Measurements from ENCODE around the gene KRT13. TPM values are rescaled to one million over a fixed set of nuclear protein-coding genes. Genes with fewer than 3 reads are reported as not detected.
A peak's percentile ranks its signal among the peaks of the same experiment; 100 is the strongest.

KRT13 gene
- total and polyA plus RNA-seq, 2 donors = 75.9 to 81.7 TPM

DNA sequence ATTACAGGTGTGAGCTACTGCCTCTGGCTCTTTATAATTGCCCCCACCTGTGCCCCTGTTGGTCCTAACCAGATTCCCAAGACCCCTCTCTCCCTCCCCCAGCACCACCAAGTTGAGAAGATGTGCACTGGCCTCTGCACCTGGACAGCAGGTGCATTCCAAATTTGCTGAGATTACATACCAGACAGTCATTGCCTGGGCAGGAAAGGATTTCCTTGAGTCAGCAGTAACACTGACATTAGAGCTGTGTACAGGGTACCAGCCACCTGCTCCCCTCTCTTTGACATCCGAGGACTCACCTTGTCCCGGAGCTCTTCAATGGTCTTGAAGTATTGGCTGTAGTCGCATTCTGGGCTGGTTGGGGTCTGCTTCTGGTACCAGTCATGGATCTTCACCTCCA is 12.6 kb upstream of the KRT13 start:
- WGBS = 91% methylated on average over 3 of the region's 3 CpGs
- DNase-seq (ENCODE audit: low read depth in 6 of 9, low spot score in 9 of 9) = no peak
- Histone ChIP-seq H3K4me3 (ENCODE audit: low read length in 2 of 2) (peak overlapping the region; percentile 4 to 12), H3K4me1 (ENCODE audit: control insufficient read depth in 2 of 2, insufficient read depth in 2 of 2, low read length in 2 of 2) (peaks cover 0 to 4% of the 10 kb centered on the region in 2 donors), H3K36me3 (ENCODE audit: control insufficient read depth in 2 of 2, insufficient read depth in 2 of 2, low read length in 1 of 2) (no peaks in the 10 kb centered on the region), H3K9me3 (ENCODE audit: control insufficient read depth in 2 of 2, insufficient read depth in 1 of 2, low read length in 1 of 2) (no peaks in the 10 kb centered on the region), H3K27me3 (ENCODE audit: control insufficient read depth in 2 of 2, insufficient read depth in 1 of 2, low read length in 1 of 2) (peaks cover 0 to 10% of the 10 kb centered on the region in 2 donors), H3K27ac (ENCODE audit: low read depth in 1 of 2, low read length in 1 of 2) (no peak overlapping the region)

DNA sequence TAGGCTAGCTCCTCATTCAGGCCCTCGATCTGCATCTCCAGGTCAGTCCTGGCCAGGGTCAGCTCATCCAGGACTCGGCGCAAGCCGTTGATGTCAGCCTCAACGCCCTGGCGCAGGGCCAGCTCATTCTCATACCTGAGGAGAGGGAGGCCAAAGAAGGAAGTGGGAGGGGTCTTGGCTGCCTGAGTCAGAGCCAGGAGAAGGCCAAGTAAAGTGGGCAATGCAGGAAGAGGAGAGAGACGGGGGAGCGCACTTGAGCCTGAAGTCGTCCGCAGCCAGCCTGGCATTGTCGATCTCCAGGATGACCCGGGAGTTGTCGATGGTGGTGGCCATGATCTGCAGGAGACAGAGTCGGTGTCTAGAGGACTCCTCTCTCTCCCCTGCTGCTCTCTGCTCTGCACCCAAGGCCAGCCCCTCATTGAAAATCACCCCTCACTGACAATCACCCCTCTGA is 11.4 kb upstream of the KRT13 start:
- peaks cover 0 to 6% of the 10 kb centered on the region in 2 donors for H3K27me3 ChIP-seq (ENCODE audit: control insufficient read depth in 2 of 2, insufficient read depth in 1 of 2, low read length in 1 of 2)
- peak overlapping the region in 1 of 2 donors; percentile 40 for H3K27ac ChIP-seq (ENCODE audit: low read depth in 1 of 2, low read length in 1 of 2)
- H3K9me3 ChIP-seq (ENCODE audit: control insufficient read depth in 2 of 2, insufficient read depth in 1 of 2, low read length in 1 of 2) = no peaks in the 10 kb centered on the region
- WGBS = 94% methylated on average over 14 of the region's 14 CpGs
- no peaks in the 10 kb centered on the region for H3K36me3 ChIP-seq (ENCODE audit: control insufficient read depth in 2 of 2, insufficient read depth in 2 of 2, low read length in 1 of 2)
- peaks cover 0 to 4% of the 10 kb centered on the region in 2 donors for H3K4me1 ChIP-seq (ENCODE audit: control insufficient read depth in 2 of 2, insufficient read depth in 2 of 2, low read length in 2 of 2)
- no peak for DNase-seq (ENCODE audit: low read depth in 6 of 9, low spot score in 9 of 9)
- H3K4me3 ChIP-seq (ENCODE audit: low read length in 2 of 2) = peak overlapping the region in 1 of 2 donors; percentile 11

DNA sequence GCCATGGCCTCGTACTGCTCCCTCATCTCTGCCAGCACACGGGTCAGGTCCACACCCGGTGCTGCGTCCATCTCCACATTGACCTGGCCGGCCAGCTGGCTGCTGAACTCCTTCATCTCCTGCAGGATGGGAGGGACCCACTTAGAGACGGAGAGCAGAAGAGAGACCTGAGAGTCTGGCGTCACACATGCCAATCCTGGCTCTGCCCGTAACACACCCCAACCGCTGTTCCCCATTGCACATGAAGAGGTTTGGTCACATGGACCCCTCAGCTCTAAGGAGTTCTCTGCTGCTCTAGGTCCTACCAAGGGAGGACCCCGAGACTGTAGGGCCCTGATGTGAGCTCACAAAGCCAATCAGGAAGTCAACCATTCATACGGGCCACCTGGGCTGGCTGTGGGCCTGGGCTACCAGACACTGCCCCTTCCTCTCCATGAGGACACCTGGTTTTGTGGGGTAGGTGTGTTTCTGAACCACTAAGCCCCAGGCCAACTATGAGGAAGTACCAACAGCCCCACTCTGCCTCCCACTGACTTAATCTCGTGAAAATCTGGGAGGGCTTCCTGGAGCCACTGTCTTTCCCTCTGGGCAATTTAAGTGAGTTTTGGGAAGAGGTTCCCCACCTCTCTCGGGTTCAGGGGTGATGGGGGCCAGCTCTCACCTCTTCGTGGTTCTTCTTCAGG is 10.9 kb upstream of the KRT13 start:
- Histone ChIP-seq H3K36me3 (ENCODE audit: control insufficient read depth in 2 of 2, insufficient read depth in 2 of 2, low read length in 1 of 2) (no peaks in the 10 kb centered on the region), H3K27ac (ENCODE audit: low read depth in 1 of 2, low read length in 1 of 2) (peak overlapping the region in 1 of 2 donors; percentile 52), H3K27me3 (ENCODE audit: control insufficient read depth in 2 of 2, insufficient read depth in 1 of 2, low read length in 1 of 2) (peaks cover 0 to 4% of the 10 kb centered on the region in 2 donors), H3K9me3 (ENCODE audit: control insufficient read depth in 2 of 2, insufficient read depth in 1 of 2, low read length in 1 of 2) (no peaks in the 10 kb centered on the region), H3K4me3 (ENCODE audit: low read length in 2 of 2) (peak overlapping the region in 1 of 2 donors; percentile 11), H3K4me1 (ENCODE audit: control insufficient read depth in 2 of 2, insufficient read depth in 2 of 2, low read length in 2 of 2) (peaks cover 0 to 4% of the 10 kb centered on the region in 2 donors)
- 89% methylated on average over 14 of the region's 14 CpGs for WGBS
- DNase-seq (ENCODE audit: low read depth in 6 of 9, low spot score in 9 of 9) = no peak

DNA sequence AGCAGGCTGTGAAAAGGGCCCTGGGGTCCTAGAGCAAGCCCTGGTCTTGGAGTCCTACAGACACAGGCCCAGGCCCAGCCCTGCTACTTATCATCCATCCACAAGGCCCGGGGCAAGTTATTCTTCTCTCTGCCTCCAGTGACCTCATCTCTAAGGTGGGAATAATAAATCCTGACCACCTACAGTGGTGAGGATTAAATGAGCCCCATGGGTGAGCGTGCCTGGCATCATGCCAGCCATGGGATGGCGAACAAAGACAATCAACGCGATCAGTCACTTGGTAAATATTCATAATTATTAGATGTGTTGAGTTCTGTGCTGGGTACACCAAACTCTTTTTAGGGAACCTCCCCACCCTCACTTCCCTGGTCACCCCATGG is 7.7 kb upstream of the KRT13 start:
- Histone ChIP-seq H3K36me3 (ENCODE audit: control insufficient read depth in 2 of 2, insufficient read depth in 2 of 2, low read length in 1 of 2) (no peaks in the 10 kb centered on the region), H3K27me3 (ENCODE audit: control insufficient read depth in 2 of 2, insufficient read depth in 1 of 2, low read length in 1 of 2) (no peaks in the 10 kb centered on the region), H3K4me3 (ENCODE audit: low read length in 2 of 2) (no peak overlapping the region), H3K27ac (ENCODE audit: low read depth in 1 of 2, low read length in 1 of 2) (no peak overlapping the region), H3K9me3 (ENCODE audit: control insufficient read depth in 2 of 2, insufficient read depth in 1 of 2, low read length in 1 of 2) (no peaks in the 10 kb centered on the region), H3K4me1 (ENCODE audit: control insufficient read depth in 2 of 2, insufficient read depth in 2 of 2, low read length in 2 of 2) (peaks cover 0 to 4% of the 10 kb centered on the region in 2 donors)
- no peak for DNase-seq (ENCODE audit: low read depth in 6 of 9, low spot score in 9 of 9)
- 95% methylated on average over 5 of the region's 5 CpGs for WGBS

DNA sequence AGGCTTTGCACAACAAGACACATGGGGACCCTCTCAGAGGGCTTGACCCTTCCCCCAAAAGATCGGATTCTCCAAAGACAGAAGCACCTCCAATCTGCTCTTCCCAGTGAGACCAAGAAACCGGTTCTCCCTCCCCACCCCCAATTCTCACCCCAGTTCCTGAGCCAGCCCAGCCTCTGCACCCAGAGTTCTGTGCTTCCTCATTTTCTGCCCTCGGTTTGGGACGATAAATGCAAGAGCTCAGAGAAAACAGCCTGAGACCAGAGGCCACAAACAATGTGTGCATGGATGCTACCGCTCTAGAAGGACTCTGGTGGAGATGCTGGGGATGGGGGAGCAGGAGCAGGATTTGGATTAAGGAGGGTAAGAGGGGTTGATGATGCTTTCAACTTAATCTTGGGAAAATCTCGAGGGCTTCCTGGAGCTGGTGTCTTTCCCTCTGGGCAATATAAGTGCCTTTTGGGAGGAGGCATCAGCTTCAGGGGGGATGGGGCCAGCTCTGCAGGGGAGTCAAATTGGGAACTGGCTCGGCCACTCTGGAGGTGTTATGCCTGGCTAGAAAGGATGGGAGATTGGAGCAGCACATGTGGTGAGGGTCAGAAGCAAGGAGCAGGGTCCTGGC is 7.2 kb upstream of the KRT13 start:
- H3K27me3 ChIP-seq (ENCODE audit: control insufficient read depth in 2 of 2, insufficient read depth in 1 of 2, low read length in 1 of 2) = no peaks in the 10 kb centered on the region
- no peak overlapping the region for H3K4me3 ChIP-seq (ENCODE audit: low read length in 2 of 2)
- 30% methylated on average over 7 of the region's 7 CpGs for WGBS
- H3K27ac ChIP-seq (ENCODE audit: low read depth in 1 of 2, low read length in 1 of 2) = no peak overlapping the region
- DNase-seq (ENCODE audit: low read depth in 6 of 9, low spot score in 9 of 9) = no peak
- peaks cover 0 to 4% of the 10 kb centered on the region in 2 donors for H3K4me1 ChIP-seq (ENCODE audit: control insufficient read depth in 2 of 2, insufficient read depth in 2 of 2, low read length in 2 of 2)
- H3K36me3 ChIP-seq (ENCODE audit: control insufficient read depth in 2 of 2, insufficient read depth in 2 of 2, low read length in 1 of 2) = no peaks in the 10 kb centered on the region
- H3K9me3 ChIP-seq (ENCODE audit: control insufficient read depth in 2 of 2, insufficient read depth in 1 of 2, low read length in 1 of 2) = no peaks in the 10 kb centered on the region

DNA sequence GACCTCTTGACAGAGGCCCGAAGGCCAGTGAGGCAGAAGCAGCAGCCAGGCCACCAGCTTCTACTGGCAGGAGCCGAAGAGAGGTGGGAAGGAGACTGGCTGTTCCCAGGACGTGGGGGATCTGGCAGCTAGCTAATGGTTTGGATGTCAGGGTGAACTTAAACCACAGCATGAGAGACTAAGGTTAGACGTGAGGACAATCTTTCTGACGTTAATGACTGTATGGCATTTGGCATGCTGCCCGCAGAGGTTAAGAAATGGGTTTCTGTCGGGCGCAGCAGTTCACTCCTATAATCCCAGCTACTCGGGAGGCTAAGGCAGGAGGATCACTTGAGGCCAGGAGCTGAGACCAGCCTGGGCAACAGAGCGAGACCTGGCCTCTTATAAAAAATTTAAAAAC is 6.3 kb upstream of the KRT13 start:
- 94% methylated on average over 10 of the region's 10 CpGs for WGBS
- peaks cover 0 to 6% of the 10 kb centered on the region in 2 donors for H3K4me1 ChIP-seq (ENCODE audit: control insufficient read depth in 2 of 2, insufficient read depth in 2 of 2, low read length in 2 of 2)
- no peak overlapping the region for H3K4me3 ChIP-seq (ENCODE audit: low read length in 2 of 2)

DNA sequence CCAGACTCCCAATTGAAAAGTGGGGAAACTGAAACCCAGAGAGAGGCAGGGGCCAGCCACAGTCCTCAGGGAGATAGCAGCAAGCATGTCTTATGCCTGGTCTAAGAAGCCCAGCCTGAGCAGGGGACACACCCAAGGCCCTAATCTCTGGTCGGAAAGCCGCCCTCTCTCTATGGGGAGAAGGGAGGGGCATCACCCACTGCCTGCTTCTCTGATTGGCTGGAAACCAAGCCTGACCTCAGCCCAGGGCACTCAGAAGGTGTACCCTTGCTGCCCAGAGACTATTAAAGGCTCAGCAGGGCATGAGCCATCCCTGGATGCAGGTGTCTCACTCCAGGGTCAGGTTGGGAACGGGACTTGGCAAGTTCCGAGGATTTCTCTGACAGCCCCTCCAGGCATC is 5.7 kb upstream of the KRT13 start:
- Histone ChIP-seq H3K9me3 (ENCODE audit: control insufficient read depth in 2 of 2, insufficient read depth in 1 of 2, low read length in 1 of 2) (no peaks in the 10 kb centered on the region), H3K4me1 (ENCODE audit: control insufficient read depth in 2 of 2, insufficient read depth in 2 of 2, low read length in 2 of 2) (peaks cover 0 to 6% of the 10 kb centered on the region in 2 donors)
- 93% methylated on average over 4 of the region's 4 CpGs for WGBS

More for the DNA sequence above, 6.3 kb upstream of the KRT13 start:
- H3K9me3 ChIP-seq (ENCODE audit: control insufficient read depth in 2 of 2, insufficient read depth in 1 of 2, low read length in 1 of 2) = no peaks in the 10 kb centered on the region
- DNase-seq (ENCODE audit: low read depth in 6 of 9, low spot score in 9 of 9) = no peak
- H3K27ac ChIP-seq (ENCODE audit: low read depth in 1 of 2, low read length in 1 of 2) = no peak overlapping the region
- H3K27me3 ChIP-seq (ENCODE audit: control insufficient read depth in 2 of 2, insufficient read depth in 1 of 2, low read length in 1 of 2) = no peaks in the 10 kb centered on the region
- no peaks in the 10 kb centered on the region for H3K36me3 ChIP-seq (ENCODE audit: control insufficient read depth in 2 of 2, insufficient read depth in 2 of 2, low read length in 1 of 2)

DNA sequence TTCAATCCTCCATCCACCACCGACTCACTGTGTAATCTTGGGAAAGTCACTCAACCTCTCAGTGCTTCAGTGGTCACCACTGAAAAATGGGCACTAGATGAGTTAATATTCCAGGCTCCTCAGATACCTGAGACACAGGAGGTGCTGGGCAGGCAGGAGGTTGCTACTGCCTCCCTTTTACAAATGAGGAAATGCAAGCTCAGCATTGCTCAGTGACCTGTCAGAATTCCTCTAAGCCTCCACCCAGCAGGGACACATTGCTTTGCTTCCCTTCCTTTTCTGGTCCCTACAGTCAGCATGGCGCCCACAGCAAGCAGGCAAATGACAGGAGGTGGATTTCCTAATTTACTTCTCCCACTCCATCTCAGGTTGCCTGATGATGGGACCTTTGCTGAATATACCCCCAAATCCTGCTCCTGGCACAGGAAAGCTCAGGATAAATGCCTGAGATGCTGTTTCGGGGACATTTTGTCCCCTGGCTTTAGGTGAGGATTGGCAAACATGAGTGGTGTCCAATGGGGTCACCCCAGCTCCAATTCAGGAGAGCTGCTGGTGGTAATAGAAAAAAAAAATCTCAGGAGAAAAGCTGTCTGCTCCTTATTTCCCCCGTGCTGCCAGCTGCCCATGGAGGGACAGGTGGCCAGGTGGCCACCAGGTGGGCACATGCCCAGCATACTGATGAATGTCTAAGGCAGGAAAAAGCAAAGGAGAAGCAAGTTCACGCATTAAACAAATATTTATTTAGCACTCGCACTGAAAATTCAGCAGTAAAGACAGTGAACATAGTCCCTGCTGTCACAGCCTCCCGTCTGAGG is 5.0 kb upstream of the KRT13 start:
- Histone ChIP-seq H3K4me1 (ENCODE audit: control insufficient read depth in 2 of 2, insufficient read depth in 2 of 2, low read length in 2 of 2) (peaks cover 0 to 7% of the 10 kb centered on the region in 2 donors), H3K27ac (ENCODE audit: low read depth in 1 of 2, low read length in 1 of 2) (no peak overlapping the region), H3K27me3 (ENCODE audit: control insufficient read depth in 2 of 2, insufficient read depth in 1 of 2, low read length in 1 of 2) (no peaks in the 10 kb centered on the region), H3K4me3 (ENCODE audit: low read length in 2 of 2) (no peak overlapping the region), H3K36me3 (ENCODE audit: control insufficient read depth in 2 of 2, insufficient read depth in 2 of 2, low read length in 1 of 2) (no peaks in the 10 kb centered on the region), H3K9me3 (ENCODE audit: control insufficient read depth in 2 of 2, insufficient read depth in 1 of 2, low read length in 1 of 2) (no peaks in the 10 kb centered on the region)
- no peak for DNase-seq (ENCODE audit: low read depth in 6 of 9, low spot score in 9 of 9)
- WGBS = 95% methylated on average over 7 of the region's 7 CpGs

More for the DNA sequence above, 5.7 kb upstream of the KRT13 start:
- no peak overlapping the region for H3K4me3 ChIP-seq (ENCODE audit: low read length in 2 of 2)
- no peak for DNase-seq (ENCODE audit: low read depth in 6 of 9, low spot score in 9 of 9)
- no peaks in the 10 kb centered on the region for H3K36me3 ChIP-seq (ENCODE audit: control insufficient read depth in 2 of 2, insufficient read depth in 2 of 2, low read length in 1 of 2)
- H3K27ac ChIP-seq (ENCODE audit: low read depth in 1 of 2, low read length in 1 of 2) = no peak overlapping the region
- no peaks in the 10 kb centered on the region for H3K27me3 ChIP-seq (ENCODE audit: control insufficient read depth in 2 of 2, insufficient read depth in 1 of 2, low read length in 1 of 2)

All from thymus (tissue), 11 donors.